Measurements from ENCODE around the gene RAP2B. TPM values are rescaled to one million over a fixed set of nuclear protein-coding genes. Genes with fewer than 3 reads are reported as not detected.

Gene RAP2B
- total and polyA plus RNA-seq, 2 of the 13 experiments (the other 11 are each of a cell fraction or from before 2014, with no cell fraction given): 6.4 to 7.1 TPM

DNA sequence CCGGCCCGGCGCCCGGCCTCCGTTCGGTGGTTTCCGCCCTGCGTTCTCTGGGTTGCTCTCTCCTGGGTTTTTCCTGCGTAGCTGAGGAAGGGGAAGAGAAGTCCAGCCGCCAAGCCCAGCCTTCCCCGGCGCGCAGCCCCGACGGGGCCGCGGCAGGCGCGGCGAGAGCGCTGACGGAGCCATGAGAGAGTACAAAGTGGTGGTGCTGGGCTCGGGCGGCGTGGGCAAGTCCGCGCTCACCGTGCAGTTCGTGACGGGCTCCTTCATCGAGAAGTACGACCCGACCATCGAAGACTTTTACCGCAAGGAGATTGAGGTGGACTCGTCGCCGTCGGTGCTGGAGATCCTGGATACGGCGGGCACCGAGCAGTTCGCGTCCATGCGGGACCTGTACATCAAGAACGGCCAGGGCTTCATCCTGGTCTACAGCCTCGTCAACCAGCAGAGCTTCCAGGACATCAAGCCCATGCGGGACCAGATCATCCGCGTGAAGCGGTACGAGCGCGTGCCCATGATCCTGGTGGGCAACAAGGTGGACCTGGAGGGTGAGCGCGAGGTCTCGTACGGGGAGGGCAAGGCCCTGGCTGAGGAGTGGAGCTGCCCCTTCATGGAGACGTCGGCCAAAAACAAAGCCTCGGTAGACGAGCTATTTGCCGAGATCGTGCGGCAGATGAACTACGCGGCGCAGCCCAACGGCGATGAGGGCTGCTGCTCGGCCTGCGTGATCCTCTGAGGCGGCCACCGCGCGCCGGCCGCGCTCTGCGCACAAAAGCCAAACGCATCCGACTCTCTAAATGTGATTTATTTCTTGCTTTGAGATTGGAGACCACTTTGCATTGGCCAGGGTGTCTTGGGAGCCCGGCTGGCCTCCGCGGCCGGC is 727 bp downstream of the RAP2B start (continued):
- TF ChIP-seq ZBTB20 (CRISPR knock-in tag; IDR thresholded peaks at IDR 0.05; ENCODE audit: borderline replicate concordance, low read depth) (peak; percentile 54; the same call in 1 of the 2 replicates), RBM39 (IDR thresholded peaks at IDR 0.05; ENCODE audit: low read depth, low read length, poor library complexity, severe bottlenecking) (no peak), FOXO1 (CRISPR knock-in tag; IDR thresholded peaks at IDR 0.05) (no peak), AGO1 (IDR thresholded peaks at IDR 0.05; ENCODE audit: low read depth, low read length, poor library complexity, severe bottlenecking) (peak; percentile 27), ZNF709 (CRISPR knock-in tag; IDR thresholded peaks at IDR 0.05) (0 out of 2 replicates have a peak, but pooled peaks have one; percentile 23), GLI4 (CRISPR knock-in tag; IDR thresholded peaks at IDR 0.05; ENCODE audit: borderline replicate concordance) (no peak), ZC3H13 (CRISPR knock-in tag; IDR thresholded peaks at IDR 0.05) (peak; percentile 86), SP4 (CRISPR knock-in tag; IDR thresholded peaks at IDR 0.05) (no peak), ZNF772 (CRISPR knock-in tag; IDR thresholded peaks at IDR 0.05) (peak; percentile 56; the same call in 1 of the 2 replicates)
- TF ChIP-seq, protein P1, sequence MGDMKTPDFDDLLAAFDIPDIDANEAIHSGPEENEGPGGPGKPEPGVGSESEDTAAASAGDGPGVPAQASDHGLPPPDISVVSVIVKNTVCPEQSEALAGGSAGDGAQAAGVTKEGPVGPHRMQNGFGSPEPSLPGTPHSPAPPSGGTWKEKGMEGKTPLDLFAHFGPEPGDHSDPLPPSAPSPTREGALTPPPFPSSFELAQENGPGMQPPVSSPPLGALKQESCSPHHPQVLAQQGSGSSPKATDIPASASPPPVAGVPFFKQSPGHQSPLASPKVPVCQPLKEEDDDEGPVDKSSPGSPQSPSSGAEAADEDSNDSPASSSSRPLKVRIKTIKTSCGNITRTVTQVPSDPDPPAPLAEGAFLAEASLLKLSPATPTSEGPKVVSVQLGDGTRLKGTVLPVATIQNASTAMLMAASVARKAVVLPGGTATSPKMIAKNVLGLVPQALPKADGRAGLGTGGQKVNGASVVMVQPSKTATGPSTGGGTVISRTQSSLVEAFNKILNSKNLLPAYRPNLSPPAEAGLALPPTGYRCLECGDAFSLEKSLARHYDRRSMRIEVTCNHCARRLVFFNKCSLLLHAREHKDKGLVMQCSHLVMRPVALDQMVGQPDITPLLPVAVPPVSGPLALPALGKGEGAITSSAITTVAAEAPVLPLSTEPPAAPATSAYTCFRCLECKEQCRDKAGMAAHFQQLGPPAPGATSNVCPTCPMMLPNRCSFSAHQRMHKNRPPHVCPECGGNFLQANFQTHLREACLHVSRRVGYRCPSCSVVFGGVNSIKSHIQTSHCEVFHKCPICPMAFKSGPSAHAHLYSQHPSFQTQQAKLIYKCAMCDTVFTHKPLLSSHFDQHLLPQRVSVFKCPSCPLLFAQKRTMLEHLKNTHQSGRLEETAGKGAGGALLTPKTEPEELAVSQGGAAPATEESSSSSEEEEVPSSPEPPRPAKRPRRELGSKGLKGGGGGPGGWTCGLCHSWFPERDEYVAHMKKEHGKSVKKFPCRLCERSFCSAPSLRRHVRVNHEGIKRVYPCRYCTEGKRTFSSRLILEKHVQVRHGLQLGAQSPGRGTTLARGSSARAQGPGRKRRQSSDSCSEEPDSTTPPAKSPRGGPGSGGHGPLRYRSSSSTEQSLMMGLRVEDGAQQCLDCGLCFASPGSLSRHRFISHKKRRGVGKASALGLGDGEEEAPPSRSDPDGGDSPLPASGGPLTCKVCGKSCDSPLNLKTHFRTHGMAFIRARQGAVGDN (CRISPR knock-in tag; IDR thresholded peaks at IDR 0.05): peak; percentile 62
- TF ChIP-seq, protein P2, sequence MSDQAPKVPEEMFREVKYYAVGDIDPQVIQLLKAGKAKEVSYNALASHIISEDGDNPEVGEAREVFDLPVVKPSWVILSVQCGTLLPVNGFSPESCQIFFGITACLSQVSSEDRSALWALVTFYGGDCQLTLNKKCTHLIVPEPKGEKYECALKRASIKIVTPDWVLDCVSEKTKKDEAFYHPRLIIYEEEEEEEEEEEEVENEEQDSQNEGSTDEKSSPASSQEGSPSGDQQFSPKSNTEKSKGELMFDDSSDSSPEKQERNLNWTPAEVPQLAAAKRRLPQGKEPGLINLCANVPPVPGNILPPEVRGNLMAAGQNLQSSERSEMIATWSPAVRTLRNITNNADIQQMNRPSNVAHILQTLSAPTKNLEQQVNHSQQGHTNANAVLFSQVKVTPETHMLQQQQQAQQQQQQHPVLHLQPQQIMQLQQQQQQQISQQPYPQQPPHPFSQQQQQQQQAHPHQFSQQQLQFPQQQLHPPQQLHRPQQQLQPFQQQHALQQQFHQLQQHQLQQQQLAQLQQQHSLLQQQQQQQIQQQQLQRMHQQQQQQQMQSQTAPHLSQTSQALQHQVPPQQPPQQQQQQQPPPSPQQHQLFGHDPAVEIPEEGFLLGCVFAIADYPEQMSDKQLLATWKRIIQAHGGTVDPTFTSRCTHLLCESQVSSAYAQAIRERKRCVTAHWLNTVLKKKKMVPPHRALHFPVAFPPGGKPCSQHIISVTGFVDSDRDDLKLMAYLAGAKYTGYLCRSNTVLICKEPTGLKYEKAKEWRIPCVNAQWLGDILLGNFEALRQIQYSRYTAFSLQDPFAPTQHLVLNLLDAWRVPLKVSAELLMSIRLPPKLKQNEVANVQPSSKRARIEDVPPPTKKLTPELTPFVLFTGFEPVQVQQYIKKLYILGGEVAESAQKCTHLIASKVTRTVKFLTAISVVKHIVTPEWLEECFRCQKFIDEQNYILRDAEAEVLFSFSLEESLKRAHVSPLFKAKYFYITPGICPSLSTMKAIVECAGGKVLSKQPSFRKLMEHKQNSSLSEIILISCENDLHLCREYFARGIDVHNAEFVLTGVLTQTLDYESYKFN (CRISPR knock-in tag; conservative IDR thresholded peaks at IDR 0.05): no peak
- TF ChIP-seq, protein P3, sequence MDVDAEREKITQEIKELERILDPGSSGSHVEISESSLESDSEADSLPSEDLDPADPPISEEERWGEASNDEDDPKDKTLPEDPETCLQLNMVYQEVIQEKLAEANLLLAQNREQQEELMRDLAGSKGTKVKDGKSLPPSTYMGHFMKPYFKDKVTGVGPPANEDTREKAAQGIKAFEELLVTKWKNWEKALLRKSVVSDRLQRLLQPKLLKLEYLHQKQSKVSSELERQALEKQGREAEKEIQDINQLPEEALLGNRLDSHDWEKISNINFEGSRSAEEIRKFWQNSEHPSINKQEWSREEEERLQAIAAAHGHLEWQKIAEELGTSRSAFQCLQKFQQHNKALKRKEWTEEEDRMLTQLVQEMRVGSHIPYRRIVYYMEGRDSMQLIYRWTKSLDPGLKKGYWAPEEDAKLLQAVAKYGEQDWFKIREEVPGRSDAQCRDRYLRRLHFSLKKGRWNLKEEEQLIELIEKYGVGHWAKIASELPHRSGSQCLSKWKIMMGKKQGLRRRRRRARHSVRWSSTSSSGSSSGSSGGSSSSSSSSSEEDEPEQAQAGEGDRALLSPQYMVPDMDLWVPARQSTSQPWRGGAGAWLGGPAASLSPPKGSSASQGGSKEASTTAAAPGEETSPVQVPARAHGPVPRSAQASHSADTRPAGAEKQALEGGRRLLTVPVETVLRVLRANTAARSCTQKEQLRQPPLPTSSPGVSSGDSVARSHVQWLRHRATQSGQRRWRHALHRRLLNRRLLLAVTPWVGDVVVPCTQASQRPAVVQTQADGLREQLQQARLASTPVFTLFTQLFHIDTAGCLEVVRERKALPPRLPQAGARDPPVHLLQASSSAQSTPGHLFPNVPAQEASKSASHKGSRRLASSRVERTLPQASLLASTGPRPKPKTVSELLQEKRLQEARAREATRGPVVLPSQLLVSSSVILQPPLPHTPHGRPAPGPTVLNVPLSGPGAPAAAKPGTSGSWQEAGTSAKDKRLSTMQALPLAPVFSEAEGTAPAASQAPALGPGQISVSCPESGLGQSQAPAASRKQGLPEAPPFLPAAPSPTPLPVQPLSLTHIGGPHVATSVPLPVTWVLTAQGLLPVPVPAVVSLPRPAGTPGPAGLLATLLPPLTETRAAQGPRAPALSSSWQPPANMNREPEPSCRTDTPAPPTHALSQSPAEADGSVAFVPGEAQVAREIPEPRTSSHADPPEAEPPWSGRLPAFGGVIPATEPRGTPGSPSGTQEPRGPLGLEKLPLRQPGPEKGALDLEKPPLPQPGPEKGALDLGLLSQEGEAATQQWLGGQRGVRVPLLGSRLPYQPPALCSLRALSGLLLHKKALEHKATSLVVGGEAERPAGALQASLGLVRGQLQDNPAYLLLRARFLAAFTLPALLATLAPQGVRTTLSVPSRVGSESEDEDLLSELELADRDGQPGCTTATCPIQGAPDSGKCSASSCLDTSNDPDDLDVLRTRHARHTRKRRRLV (CRISPR knock-in tag; IDR thresholded peaks at IDR 0.05): no peak
